Stimulated activated CD4-positive, alpha-beta T cell treated with anti-CD3 and anti-CD28 coated beads, Interleukin-4, amount 100 ng/mL, for 1 hour (primary cell): Measurements from ENCODE around the gene KLF17.

ENCODE experiments used
- DNase-seq: peaks from one replicate; pipeline ENCODE4 v3.0.0-alpha.2; 2020

KLF17 gene

DNA sequence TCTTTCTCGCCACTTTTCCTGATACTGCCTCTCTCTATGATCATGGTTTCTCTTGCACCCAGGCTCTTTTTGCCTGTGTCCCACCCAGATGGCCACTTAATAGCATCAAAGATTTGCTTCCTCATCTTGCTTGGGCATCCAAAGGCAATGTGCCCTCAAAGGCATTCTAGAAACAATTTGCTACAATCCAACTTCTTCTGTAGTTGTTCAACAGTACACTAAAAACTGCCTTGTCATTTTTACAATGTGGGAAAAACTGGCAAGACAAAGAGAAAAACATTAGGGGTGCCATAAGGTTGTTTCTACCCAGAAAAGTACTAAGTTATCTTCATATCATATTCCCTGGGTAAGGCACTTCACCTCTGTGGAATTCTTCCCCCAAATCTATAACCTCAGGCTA lies 39.3 kb downstream of the KLF17 start:
- no peak for DNase-seq

DNA sequence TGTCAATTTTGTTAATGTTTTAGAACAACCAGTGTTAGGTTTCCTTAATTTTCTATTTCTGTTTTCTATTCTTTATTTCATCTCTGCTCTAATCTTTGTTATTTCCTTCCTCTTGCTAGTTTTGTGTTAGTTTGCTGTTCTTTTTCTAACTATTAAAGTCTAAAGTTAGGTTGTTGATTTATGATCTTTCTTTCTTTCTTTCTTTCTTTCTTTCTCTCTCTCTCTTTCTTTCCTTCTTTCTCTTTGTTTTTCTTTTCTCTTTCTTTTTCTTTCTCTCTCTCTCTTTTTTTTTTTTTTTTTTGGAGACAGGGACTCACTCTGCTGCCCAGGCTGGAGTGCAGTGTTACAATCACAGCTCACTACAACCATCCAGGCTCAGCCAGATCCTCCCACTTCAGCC lies 40.2 kb downstream of the KLF17 start:
- DNase-seq = no peak

DNA sequence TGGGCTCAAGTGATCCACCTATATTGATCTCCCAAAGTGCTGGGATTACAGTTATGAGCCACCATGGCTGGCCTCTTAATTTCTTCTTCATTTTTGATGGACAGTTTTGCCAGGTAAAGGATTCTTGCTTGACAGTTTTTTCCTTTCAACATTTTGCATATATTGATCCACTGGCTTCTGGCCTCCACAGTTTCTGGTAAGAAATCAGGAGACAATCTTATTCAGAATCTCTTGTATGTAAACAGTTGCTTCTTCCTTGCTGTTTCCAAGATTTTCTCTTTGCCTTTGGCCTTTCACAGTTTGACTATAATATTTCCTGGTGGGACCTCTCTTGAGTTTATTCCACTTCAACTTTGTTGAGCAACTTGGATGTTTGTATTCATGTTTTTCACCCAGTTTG lies 42.9 kb downstream of the KLF17 start:
- no peak for DNase-seq

DNA sequence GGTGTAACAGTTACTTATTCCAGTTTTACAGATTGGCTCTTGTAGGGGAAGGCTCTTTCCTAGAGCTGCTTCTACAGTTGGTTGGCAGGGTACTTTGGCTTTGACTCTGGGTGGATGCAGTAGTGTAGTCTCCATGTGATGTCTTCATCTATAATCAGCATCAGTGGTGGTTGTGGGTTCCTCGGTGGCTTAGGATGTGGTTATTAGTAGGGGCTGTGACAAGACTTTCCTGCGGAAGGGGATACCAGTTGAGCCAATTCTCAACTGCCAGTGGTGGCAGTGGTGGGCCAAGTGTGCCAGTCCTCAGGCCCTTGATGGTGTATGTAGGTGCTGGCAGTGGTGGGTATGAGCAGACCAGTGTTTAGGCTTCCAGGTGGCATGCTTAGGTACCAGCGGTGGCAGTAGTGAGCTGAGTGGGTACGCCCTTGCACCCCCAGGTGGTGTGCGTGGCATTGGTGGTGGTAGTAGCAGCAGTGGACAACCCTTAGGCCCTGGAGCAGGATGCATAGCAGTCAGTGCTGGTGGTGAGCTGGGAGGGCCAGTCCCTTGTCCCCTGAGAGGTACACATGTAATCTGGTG lies 50.0 kb downstream of the KLF17 start:
- DNase-seq = no peak

DNA sequence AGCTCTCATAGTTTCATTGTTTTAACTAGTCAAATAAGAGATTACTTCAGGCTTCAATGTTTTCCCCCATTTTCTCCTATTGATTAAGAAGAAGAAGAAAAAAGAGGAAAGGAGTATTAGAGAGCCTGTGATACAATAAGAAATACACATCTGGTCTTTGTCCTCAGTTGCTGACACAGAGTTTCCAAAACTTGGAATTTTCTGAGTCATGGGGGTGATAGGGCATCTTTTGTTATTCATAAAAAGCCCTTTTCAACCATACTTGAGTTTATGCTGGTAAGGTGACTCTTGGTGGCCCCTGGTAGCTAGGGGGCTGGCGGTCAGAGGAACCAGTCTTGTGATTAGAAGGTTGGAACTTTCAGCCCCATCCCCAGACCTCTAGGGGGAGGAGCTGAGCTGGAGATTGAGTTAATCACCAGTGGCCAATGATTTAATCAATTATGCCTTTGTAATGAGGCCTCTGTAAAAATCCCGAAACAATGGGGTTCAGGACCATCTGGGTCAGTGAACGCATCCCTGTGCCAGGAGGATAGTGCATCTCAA lies 51.7 kb downstream of the KLF17 start:
- DNase-seq = no peak

DNA sequence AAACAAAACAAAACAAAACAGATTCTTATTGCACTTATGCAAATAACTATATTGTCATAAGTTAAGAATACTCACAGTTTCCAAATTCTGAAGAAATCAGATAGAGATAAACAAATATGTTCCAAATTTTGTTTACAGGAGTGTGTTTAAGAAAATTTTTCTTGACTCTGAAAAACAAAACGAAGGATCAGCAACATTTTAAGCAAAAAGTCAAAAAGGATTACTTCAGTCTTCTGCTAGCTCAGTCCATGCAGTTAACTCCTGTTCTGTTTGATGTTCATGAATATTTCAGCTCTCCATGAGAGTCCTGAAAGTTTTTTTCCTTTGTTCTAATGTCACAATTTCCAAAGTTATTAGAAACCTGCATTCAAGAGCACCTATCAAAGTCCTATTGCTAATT lies 56.0 kb downstream of the KLF17 start:
- DNase-seq = no peak
